PC-3 (cell line): ENCODE results near the gene TAAR6.

ENCODE experiments used
- EZH2phosphoT487 ChIP-seq: fragments of 300-600 bp; sonication (generic); IDR thresholded peaks from 2 replicates; pipeline ENCODE4 v1.6.1; 2018; ENCODE audit warnings: mild to moderate bottlenecking, antibody characterized with exemption, low read length, borderline replicate concordance
- TF ChIP-seq, protein P1 (sequence below): fragments of 300-600 bp; sonication (generic); conservative IDR thresholded peaks from 2 replicates; pipeline ENCODE4 v1.5.1; 2017; ENCODE audit warnings: antibody characterized with exemption, low read depth, mild to moderate bottlenecking, low read length

- TF ChIP-seq, protein P1, sequence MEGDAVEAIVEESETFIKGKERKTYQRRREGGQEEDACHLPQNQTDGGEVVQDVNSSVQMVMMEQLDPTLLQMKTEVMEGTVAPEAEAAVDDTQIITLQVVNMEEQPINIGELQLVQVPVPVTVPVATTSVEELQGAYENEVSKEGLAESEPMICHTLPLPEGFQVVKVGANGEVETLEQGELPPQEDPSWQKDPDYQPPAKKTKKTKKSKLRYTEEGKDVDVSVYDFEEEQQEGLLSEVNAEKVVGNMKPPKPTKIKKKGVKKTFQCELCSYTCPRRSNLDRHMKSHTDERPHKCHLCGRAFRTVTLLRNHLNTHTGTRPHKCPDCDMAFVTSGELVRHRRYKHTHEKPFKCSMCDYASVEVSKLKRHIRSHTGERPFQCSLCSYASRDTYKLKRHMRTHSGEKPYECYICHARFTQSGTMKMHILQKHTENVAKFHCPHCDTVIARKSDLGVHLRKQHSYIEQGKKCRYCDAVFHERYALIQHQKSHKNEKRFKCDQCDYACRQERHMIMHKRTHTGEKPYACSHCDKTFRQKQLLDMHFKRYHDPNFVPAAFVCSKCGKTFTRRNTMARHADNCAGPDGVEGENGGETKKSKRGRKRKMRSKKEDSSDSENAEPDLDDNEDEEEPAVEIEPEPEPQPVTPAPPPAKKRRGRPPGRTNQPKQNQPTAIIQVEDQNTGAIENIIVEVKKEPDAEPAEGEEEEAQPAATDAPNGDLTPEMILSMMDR, result no peak
- no peak for TF ChIP-seq EZH2phosphoT487
Measured at GRCh38 chr6:132604635-132605152, 34.6 kb downstream of the TAAR6 start.
